HL-60/S4 treated with retinoic acid at 250 ng/mL for 4 days and 3 days (cell line): Measurements from ENCODE around the gene DHX16.
"Not testable (repeated sequence)": the region's sequence is repeated elsewhere in the genome, so short reads cannot be mapped to it uniquely, and the experiment has no call there.

Source experiments
- in situ Hi-C: fragments of 300-500 bp; cut with MboI; formaldehyde crosslinking; loops from 2 replicates; pipeline ENCODE4 v1.7.0; 2022; ENCODE audit warnings: low sequenced_read_pairs

The DHX16 gene

DNA sequence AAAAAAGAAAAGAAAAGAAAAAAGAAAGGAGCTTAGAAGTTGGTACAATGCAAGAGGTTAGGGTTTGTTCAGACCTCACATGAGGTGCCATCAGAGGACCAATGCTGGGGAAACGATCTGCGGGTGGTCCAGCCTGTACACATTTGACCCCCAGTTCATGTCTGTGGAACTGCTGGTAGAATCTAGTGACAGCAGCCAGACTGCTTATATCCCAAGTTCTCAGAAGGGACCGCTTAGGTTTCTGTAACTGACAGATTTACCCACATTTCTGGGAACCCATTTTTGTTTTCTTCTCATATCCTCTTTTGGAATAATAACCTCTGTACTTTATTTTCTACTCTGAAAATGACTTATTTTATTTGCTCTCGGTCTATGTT lies 8.9 kb upstream of the DHX16 start:
- in situ Hi-C loops: loop anchor here (5.0 kb wide), 1 partner anchor 36 kb away; the partner anchor contains the start of gene MDC1

DNA sequence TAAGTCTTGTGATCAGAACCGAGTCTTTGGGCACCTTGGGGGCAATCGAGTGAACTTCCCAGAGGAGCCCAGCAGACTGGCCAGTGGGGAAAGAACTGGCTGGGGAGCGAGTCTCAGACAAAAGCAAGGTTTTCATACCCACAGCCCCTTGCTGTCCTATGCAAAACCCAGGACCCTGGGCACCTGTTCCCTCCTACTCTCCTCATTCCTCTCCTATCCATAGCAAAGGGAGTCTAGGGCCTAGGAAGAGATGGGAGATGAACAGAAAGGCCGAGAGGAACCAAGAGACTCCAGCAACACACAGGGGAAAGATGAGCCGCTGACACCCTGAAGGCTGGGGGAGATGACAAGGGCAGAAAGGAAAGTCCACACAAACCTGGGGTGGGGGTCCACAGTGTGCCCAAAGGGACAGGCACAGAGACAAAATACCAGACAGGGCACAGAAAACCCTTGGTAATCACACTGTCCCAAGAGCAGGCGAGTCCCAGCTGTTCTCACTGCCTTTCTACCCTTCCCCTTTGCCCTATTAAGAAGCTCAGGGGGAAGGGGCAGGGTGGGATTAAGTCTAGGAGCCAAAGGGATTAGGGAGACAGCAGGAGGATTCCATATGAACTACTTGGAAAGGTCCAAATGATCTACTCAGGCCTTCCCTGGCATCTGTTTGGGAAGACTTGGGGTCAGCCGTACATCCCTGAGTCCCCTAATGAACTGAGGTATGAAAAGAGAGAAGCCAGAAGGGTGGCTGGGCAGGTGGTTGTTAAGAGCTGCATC lies 7.1 kb upstream of the DHX16 start:
- in situ Hi-C loops: loop anchor here (5.0 kb wide), 1 partner anchor 37 kb away; the partner anchor contains the start of gene MDC1

DNA sequence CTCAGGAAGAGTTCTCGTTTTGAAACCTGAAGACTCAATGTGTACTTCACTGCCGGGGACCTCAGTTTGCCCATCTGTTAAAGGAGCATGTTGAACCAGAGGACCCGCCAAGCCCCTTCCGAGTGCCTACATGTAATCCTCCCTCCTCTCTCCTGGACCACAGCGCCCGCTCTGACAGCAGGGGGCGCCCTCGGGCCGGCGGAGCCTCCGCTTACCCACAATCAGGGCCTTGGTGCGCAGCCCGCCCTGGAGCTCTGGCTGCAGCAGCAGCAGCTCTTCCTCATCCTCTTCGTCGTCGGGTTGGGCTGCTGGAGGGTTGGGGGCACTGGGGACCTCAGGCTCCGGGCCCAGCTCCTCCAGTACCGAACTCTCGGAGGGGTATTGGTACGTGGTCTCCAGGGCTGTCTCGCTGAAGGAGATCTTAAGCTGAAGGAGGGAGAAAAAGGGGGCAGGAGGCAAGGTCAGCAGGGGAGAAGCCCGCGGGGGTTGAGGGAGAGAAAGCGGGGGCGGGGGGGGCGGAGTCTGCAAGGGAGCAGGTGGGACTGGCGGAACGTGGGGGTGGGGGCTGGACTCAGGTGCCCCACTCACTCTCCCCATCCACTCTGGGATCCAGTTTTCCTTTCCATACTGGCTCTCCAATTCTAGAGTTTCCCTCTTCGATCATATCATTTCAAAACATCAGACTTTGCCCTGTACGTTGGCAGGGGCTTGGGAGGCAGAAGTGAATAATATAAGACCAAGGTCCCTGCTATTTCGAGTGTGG lies 6.3 kb upstream of the DHX16 start:
- in situ Hi-C loops: no loop called here

DNA sequence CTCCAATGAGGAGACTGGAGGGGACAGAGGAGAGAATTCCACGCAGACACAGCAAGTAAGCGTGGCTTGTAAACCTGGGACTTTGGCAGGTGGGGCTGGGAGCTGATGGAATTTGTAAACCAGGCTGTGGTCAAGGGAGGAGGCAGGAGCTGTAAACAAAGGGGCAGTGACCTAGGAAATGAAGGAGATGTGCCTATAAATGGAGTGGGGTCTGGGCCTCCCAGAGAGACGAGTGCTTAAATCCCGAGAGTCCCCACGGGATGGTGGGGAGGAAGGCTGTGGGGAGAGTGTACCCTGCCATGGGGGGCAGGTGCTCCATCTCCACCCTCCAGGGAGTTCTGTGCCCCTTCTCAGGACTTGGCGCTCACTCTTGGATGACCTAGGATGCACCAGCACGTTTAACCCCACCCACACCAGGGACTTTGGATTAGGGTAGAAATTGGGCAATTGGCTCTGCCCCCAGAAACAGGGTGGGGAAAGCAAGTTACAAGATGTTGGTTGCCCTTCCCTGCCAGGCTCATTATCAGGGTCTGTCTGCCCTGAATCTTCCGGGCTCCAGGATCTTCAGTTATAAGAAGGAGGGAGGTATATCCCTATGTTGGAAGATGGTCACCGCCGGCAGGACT lies 4.0 kb upstream of the DHX16 start:
- in situ Hi-C loops: no loop called here

DNA sequence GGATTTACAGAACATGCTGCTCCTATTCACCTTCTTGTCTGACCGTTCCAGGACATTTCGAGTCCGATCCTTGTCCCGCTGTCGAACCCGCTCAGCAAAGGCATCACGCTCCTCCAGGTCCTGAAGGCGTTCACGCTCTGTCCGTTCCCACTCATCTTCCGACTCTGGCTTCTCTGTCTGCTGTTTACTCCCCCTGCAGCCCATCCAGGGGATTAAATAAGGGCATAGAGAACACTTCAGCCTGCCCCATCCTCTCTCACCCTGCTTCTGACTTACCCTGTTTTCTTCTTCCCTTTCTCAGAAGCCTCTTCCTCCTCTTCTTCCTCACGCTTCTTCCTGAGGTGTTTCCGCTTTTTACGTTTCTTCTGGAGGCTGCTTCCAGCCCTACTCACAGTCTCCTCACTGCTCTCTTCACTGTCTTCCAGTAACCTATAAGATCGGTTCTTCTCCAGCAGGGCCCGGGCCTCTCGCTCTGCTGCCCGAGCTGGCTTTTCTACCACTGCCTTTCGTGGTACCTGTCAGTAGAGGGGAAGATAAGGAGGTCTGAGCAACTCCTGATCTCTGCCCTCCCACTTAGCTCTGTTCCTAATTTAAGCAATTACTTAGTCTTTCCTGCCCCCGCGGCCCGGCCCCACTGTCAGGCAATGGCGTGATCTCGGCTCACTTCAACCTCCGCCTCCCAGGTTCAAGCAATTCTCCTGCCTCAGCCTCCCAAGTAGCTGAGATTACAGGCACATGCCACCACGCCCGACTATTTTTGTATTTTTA lies 1.9 kb downstream of the DHX16 start:
- in situ Hi-C loops: no loop called here

DNA sequence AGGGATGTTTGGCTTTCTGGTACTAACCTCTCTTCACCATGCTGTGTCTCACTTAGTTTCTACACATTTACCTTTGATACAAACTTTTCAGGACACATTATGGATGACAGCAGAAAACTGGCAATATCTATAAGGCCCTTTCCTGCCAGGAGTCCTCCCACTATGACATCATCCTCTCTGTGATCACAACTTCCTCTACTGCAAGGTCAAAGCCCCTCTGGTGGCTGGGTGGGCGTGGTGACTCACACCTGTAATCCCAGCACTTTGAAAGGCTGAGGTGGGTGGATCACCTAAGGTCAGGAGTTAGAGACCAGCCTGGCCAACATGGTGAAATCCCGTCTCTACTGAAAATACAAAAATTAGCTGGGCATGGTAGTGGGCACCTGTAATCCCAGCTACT lies 6.5 kb downstream of the DHX16 start:
- in situ Hi-C loops: not testable (repeated sequence)

DNA sequence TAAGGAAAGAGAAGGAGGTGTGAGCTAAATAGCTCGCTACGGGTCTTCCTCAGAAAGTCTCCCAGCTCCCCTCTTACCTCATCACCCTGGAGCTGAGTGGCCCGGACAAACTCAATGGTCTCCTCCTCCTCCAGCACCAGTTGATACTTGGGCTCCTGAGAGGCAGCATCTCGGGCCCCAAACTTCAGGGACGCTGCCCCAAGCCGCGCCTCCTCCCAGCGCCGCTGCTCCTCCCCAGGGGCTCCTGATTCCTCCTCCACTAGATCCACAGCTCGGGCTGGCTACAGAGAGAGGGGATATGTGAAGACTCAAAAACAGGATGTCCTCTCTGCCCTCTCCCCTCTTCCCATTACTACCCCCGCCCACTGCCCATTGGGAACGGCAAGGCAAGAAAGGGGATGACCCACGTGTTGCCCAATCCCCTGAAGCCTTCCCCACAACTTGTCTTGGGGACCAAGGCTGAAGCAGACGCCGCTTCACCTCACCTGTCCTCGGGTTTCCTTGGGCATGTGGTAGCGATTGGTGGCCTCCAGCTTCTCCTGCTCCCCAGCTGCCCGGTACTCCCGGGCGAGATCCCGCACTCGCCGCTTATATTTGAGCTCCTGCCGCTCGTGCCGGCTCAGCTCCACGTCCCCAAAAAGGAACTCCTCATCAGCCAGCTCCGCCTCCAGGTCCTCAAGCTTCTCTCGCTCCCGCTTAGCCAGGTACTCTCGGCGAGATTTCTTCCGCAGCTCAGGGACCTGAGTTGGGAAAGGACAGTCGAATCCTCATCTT lies 7.6 kb downstream of the DHX16 start:
- in situ Hi-C loops: no loop called here

DNA sequence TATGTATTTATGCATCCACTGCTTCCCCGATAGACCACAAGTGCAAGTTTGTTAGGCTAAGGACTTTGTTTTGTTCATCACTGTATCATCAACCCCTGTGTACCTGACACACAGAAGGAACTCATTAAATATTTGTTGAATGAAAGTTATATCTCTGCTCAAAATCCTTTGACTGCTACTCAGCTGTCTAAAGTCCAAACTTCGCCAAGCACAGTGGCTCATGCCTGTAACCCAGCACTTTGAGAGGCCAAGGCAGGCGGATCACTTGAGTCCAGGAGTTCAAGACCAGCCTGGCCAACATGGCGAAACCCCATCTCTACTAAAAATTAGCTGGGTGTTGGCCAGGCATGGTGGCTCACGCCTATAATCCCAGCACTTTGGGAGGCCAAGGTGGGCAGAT lies 14.9 kb downstream of the DHX16 start:
- in situ Hi-C loops: not testable (repeated sequence)

DNA sequence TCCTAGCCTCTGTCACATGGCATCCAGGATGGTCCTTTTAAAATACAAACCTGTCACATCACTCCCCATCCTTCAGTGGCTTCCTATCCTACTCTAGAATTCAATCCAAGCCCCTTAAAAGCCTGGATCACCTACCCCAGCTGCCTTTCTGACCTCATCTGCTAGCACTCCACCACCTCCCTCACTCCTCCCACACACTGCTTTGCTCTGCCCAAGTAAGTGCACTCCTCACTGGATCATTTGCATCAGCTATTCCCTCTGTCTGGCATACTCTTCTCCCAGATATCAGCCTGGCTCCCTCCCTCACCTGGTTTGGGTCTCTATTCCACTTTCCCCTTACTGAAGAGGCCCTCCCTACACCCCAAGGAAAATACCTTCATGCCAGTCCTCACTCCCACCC lies 15.4 kb downstream of the DHX16 start:
- in situ Hi-C loops: no loop called here

DNA sequence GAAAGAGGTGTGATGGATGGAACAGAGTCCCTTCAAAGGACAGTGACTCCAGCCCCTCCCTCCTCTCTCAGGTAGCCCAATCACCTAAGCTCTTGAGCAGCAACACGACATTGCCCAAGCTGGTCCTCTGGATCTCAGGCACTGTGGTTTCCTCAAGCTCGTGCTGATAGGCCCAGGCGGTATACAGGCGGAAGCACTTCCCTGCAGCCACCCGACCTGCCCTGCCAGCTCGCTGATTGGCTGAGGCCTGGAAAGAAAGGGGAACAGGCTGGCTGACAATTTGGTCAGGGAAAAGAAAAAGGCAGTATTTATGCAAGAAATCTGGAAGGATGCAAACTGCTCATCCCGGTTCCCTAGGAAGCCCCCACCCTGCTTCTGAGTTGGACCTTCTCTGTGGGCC lies 16.3 kb downstream of the DHX16 start:
- in situ Hi-C loops: no loop called here

DNA sequence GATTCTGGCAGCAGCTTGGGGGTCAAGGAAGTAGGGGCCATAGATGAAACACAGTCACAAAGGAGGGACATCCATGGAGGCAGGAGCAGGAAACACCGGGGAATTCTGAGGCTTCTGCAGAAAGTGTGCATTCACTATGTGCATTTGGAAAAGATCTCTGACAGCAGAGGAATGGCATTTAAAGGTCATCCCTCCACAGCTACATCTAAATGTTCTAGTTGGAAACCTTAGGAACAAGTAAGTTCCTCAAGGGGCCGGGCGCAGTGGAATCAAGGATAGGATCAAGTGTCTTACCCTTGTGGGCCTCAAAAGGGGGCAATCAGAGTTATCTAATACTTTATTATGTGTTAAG lies 17.1 kb downstream of the DHX16 start:
- in situ Hi-C loops: no loop called here

DNA sequence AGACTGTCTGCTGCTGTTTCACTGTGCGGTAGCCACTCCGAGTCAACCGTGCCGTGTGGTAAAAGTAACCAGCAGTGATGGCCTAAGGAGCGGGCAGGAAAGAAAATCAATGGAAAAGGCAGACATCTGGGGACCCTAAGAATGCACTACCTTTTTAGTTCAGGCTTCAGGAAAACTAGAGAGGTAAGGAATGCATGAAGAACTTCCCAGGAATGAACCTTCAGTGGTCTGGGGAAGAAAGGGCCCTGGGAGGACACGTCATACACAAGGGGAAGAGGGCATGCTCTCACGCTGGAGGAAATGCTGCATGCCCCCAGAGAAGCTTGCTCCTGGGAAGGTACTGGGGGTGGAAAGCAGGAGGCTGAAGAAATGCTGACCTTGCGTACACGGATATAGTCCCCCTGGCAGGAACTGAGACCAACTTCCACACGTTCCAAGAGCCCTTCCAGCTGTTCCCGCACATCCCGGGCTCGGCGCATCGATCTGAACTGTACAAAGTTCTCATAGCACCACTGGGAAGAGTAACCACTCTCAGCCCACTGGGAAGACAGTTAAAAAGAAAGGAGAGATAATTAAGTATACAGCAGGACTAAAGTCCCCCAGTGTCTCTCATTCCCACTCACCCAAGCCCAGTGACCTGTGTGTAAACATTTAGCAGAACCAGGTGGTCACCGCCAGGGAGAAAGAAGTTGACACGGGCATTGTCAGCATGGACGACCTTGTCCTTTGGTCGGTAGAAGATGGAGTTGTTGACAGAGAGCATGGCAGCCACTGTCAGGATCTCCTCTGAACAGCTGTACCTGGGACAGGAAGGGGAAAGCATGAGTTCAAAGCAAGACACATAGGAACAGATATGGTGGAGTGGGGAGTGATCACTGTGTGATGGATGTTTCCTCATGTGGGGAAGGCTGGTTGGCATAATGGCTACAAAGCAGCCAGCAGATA lies 17.7 kb downstream of the DHX16 start:
- in situ Hi-C loops: no loop called here

DNA sequence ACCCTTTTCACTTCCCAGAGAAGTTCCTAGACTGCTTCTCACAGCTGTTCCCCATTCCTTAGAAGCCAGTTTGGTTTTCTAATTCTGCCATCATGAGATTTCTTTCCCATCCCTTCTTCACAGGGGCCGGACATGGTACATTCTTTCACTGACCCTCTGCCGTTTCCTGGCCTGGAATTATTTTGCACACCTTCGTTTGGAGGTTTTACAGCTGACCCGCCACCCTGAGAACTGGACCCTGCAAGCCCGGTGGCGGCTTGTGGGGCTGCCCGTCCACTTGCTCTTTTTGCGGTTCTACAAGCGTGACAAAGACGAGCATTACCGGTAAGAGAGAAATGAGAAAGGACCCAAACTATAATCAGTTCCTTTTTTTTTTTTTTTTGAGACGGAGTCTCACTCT lies 21.7 kb downstream of the DHX16 start:
- in situ Hi-C loops: no loop called here

DNA sequence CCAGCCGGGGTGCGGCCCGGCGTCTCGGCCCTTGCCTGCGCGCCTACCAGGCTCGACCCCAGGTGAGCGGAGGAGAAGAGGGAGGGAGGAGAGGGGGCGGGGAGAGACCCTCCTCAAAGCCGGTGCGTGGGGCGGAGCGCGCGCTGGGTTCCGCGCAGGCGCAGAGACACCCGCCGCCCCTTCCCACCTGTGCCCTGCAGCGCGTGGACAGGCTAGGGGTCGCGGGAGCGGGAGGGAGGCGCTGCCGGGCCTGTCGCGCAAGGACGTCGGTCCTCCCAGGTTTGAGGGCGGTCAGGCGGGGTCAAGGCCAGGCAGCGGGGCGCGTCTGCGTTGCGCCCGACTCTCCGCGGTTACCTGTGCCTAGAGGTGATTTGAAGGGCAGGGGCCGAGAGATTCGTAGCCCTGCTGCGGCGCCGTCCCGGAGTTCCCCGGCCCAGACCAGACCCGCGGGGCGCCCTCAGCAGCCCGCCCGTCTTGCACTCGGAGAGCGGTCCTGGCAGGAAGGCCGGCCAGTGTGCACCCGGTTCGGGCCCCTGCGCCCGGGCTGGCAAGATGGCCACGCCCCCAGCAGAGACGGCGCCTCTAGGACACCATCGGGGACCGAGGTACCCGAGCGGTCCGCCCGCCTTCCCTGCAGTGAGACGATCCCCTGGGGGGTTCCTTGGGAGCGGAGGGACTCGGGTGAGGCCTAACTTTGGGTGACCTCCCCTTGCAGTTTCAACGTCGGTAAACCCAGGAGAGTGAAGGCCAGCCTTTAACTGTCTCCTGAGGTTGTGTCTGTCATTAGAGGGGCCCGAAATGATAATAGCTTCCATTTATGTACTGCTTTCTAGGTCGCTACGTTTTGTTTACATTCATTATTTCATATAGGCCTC lies 25.3 kb downstream of the DHX16 start:
- in situ Hi-C loops: no loop called here

DNA sequence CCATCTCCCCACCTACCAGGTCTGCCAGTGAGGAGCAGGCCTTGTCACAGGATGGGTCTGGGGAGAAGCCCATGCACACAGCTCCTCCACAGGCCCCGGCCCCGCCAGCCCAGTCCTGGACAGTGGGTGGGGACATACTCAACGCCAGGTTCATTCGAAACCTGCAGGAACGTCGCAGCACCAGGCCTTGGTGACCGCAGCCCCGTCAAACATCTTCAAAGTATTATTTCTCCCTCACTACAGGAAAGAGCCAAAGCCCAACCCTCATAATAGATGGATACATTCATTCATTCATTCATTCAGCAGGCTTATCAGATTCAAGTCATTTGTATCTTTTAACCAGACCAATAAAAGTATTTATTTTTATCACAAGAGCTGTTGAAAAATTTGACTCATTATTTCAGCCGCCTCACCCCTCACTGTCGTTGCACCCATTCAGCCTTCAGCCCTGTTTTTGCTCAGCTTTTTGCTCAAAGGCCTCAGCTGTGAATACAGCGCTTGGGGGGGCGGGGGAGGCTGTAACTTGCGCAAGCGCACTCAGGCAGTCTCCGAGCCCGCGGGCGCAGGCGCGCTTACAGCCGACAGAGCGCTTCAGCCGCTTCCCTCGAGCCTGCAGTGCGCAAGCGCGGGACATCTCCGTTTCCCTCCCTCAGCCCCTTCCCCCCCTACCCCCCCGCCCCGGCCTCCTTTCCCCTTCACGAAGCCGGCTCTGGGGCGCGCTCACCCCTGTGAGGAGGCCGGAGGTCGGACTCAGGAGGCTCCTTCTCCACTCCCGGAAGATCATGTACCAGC lies 26.2 kb downstream of the DHX16 start, which contains the start of gene C6orf136:
TSS of gene C6orf136 (plus strand) at position 684 of the 792 bp plus-strand sequence. CDS start at position 783, 99 bp downstream.
- in situ Hi-C loops: no loop called here

DNA sequence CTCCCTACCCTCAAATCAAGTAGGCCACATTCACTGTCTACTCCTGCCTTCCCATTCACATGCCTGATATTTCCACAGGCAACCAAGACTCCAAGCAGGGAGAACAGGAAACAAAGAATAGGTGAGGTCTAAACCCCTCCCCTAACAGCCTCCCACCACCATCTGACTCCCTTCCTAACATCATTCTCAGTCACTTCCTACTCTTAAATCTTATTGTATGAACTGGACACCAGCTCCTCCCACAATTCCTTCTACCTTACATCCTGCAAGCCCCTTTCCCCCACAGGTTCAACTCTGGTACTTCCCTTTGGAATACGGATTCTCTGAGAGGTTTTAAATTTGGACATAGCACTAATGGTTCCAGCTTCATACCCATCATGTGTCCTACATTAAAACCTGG lies 26.8 kb downstream of the DHX16 start:
- in situ Hi-C loops: no loop called here

DNA sequence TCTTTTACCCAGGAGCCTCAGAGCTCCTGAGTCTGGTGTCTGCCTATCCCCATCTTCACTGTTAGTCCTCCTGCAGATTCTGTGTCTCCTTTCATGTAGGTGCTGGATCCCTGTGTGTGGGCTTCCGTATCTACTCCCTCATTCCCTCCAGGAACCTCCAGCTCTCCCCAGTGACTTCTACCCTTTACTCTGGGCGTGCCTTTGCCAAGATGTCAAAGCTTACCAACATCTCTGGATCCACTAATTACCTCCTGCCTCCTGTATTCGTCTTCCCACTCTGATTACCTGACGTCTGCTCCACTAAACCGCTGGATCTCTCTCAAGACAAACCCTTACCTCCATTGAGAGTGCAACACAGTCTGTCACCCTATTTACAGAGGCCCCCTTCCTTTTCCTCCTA lies 28.0 kb downstream of the DHX16 start:
- in situ Hi-C loops: no loop called here
